Glutamatergic neuron (in vitro differentiated cells): ENCODE data around the gene IPP. TPM values are rescaled to one million over a fixed set of nuclear protein-coding genes. Genes with fewer than 3 reads are reported as not detected.
"Not testable (repeated sequence)": the region's sequence is repeated elsewhere in the genome, so short reads cannot be mapped to it uniquely, and the experiment has no call there.

ENCODE experiments used
- DNase-seq: peaks from one replicate; pipeline ENCODE4 v3.0.0; 2022
- H3K27ac Mint-ChIP-seq: one replicate; pipeline ENCODE4 v1.8.0; 2020; ENCODE audit warnings: mild to moderate bottlenecking, mixed read lengths, inconsistent platforms; ENCODE audit not compliant: unreplicated experiment
- H3K27me3 Mint-ChIP-seq: one replicate; pipeline ENCODE4 v1.8.0; 2020; ENCODE audit warnings: mild to moderate bottlenecking, moderate library complexity, mixed read lengths, inconsistent platforms; ENCODE audit not compliant: unreplicated experiment
- H3K36me3 Mint-ChIP-seq: one replicate; pipeline ENCODE4 v1.8.0; 2020; ENCODE audit warnings: mild to moderate bottlenecking, mixed read lengths, inconsistent platforms; ENCODE audit not compliant: unreplicated experiment
- H3K4me1 Mint-ChIP-seq: one replicate; pipeline ENCODE4 v1.8.0; 2020; ENCODE audit warnings: mild to moderate bottlenecking, low read depth, mixed read lengths, inconsistent platforms; ENCODE audit not compliant: unreplicated experiment
- H3K4me3 Mint-ChIP-seq: one replicate; pipeline ENCODE4 v1.8.0; 2020; ENCODE audit warnings: mild to moderate bottlenecking, mixed read lengths, inconsistent platforms; ENCODE audit not compliant: unreplicated experiment
- H3K9me3 Mint-ChIP-seq: one replicate; pipeline ENCODE4 v1.8.0; 2020; ENCODE audit warnings: mild to moderate bottlenecking, moderate library complexity, mixed read lengths, inconsistent platforms; ENCODE audit not compliant: unreplicated experiment
- CTCF ChIP-seq: fragments of 200-600 bp; sonication (generic); IDR thresholded peaks from one replicate; pipeline ENCODE4 v1.5.0; 2021; ENCODE audit not compliant: partially characterized antibody, unreplicated experiment
- total RNA-seq: library from RNA; stranded (reverse); fragmentation: NEBNext Ultra II Directional; extraction: Animal tissue kit (Norgen Biotek cat#: 25700); gene quantifications from one replicate; pipeline ENCODE4 v1.2.1, GENCODE V29; 2021; ENCODE audit not compliant: unreplicated experiment

The IPP gene
- total RNA-seq, 1 donor from 2014 or later: 20.3 TPM

GRCh38 chr1:45739137-45739536, 11.3 kb downstream of the IPP start:
- Mint-ChIP-seq H3K4me3 (no peak overlapping the region), H3K27ac (no peak overlapping the region), H3K9me3 (no peaks in the 10 kb centered on the region), H3K4me1 (no peaks in the 10 kb centered on the region), H3K27me3 (no peaks in the 10 kb centered on the region), H3K36me3 (peaks cover 15% of the 10 kb centered on the region)
- TF ChIP-seq CTCF: no peak
- no peak for DNase-seq

- no peak for DNase-seq
- no peaks in the 10 kb centered on the region for H3K36me3 Mint-ChIP-seq
- no peaks in the 10 kb centered on the region for H3K4me1 Mint-ChIP-seq
- H3K27ac Mint-ChIP-seq: no peak overlapping the region
- H3K27me3 Mint-ChIP-seq: no peaks in the 10 kb centered on the region
- H3K9me3 Mint-ChIP-seq: no peaks in the 10 kb centered on the region
- H3K4me3 Mint-ChIP-seq: no peak overlapping the region
- TF ChIP-seq CTCF: no peak
Observed at GRCh38 chr1:45730780-45731319, 19.6 kb downstream of the IPP start.

GRCh38 chr1:45730075-45730779, 20.2 kb downstream of the IPP start:
- no peak overlapping the region for H3K27ac Mint-ChIP-seq
- TF ChIP-seq CTCF: no peak
- DNase-seq: no peak
- H3K27me3 Mint-ChIP-seq: no peaks in the 10 kb centered on the region
- H3K9me3 Mint-ChIP-seq: no peaks in the 10 kb centered on the region
- H3K4me3 Mint-ChIP-seq: no peak overlapping the region
- no peaks in the 10 kb centered on the region for H3K4me1 Mint-ChIP-seq
- no peaks in the 10 kb centered on the region for H3K36me3 Mint-ChIP-seq

GRCh38 chr1:45726007-45726406, 24.4 kb downstream of the IPP start:
- not testable (repeated sequence) for H3K36me3 Mint-ChIP-seq, H3K27ac Mint-ChIP-seq, H3K4me3 Mint-ChIP-seq, H3K9me3 Mint-ChIP-seq, DNase-seq, H3K27me3 Mint-ChIP-seq, H3K4me1 Mint-ChIP-seq

GRCh38 chr1:45723248-45723930, 27.1 kb downstream of the IPP start:
- DNase-seq: no peak
- H3K27me3 Mint-ChIP-seq: no peaks in the 10 kb centered on the region
- H3K36me3 Mint-ChIP-seq: no peaks in the 10 kb centered on the region
- no peak overlapping the region for H3K4me3 Mint-ChIP-seq
- no peak for TF ChIP-seq CTCF
- H3K9me3 Mint-ChIP-seq: no peaks in the 10 kb centered on the region
- no peak overlapping the region for H3K27ac Mint-ChIP-seq
- H3K4me1 Mint-ChIP-seq: peaks cover 2% of the 10 kb centered on the region
